Stimulated activated CD8-positive, alpha-beta memory T cell treated with anti-CD3 and anti-CD28 coated beads, Interleukin-7, amount 100 ng/mL, for 24 hours (primary cell): ENCODE measurements around the gene TMEM179.

Experiments used
- DNase-seq: peaks from one replicate; pipeline ENCODE4 v3.0.0-alpha.2; 2020; ENCODE audit warnings: low read depth

The TMEM179 gene

GRCh38 chr14:104598910-104599273, 5.7 kb downstream of the TMEM179 start:
- no peak for DNase-seq

- no peak for DNase-seq
Measured at GRCh38 chr14:104598039-104598909, 6.3 kb downstream of the TMEM179 start.

GRCh38 chr14:104597576-104597975, 7.0 kb downstream of the TMEM179 start:
- no peak for DNase-seq

- no peak for DNase-seq
Measured at GRCh38 chr14:104596927-104597351, 7.6 kb downstream of the TMEM179 start.

GRCh38 chr14:104596451-104596918, 8.1 kb downstream of the TMEM179 start:
- DNase-seq: no peak

- no peak for DNase-seq
Measured at GRCh38 chr14:104595911-104596450, 8.6 kb downstream of the TMEM179 start.

- no peak for DNase-seq
Measured at GRCh38 chr14:104595116-104595675, 9.4 kb downstream of the TMEM179 start.

GRCh38 chr14:104594310-104595046, 10.1 kb downstream of the TMEM179 start:
- DNase-seq: no peak

GRCh38 chr14:104593710-104594136, 10.8 kb downstream of the TMEM179 start:
- no peak for DNase-seq

GRCh38 chr14:104593241-104593701, 11.3 kb downstream of the TMEM179 start:
- no peak for DNase-seq

GRCh38 chr14:104592785-104593184, 11.8 kb downstream of the TMEM179 start:
- DNase-seq: no peak

GRCh38 chr14:104592292-104592672, 12.3 kb downstream of the TMEM179 start:
- no peak for DNase-seq

- no peak for DNase-seq
Measured at GRCh38 chr14:104591506-104592291, 12.9 kb downstream of the TMEM179 start.

- no peak for DNase-seq
Measured at GRCh38 chr14:104591031-104591430, 13.5 kb downstream of the TMEM179 start.

GRCh38 chr14:104590240-104590965, 14.2 kb downstream of the TMEM179 start:
- no peak for DNase-seq

GRCh38 chr14:104589338-104590195, 15.0 kb downstream of the TMEM179 start:
- DNase-seq: no peak

- DNase-seq: no peak
Measured at GRCh38 chr14:104588066-104588857, 16.3 kb downstream of the TMEM179 start.

GRCh38 chr14:104587641-104588040, 16.9 kb downstream of the TMEM179 start:
- DNase-seq: no peak
